ENCODE measurements around the gene LANCL3.

LANCL3 gene

DNA sequence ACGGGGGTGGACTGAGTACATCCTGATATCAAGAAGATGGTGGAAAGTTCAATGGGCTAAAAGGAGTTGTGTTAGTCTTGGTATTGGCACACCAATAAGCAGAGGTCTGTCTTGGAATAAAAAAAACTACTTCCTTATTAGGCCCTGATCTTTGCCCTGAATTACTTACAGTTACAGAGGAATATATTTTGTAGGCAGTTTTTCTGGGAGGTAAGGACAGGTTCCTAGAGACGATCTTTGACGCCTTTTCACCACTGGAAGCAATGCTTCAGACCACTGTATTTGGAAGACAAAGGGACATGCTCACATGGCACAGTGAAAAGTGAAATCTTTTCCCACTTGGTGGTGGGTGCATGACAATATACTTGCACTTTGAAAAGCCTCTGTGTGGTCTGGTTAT lies 113.5 kb downstream of the LANCL3 start:
- no peak for DNase-seq

DNA sequence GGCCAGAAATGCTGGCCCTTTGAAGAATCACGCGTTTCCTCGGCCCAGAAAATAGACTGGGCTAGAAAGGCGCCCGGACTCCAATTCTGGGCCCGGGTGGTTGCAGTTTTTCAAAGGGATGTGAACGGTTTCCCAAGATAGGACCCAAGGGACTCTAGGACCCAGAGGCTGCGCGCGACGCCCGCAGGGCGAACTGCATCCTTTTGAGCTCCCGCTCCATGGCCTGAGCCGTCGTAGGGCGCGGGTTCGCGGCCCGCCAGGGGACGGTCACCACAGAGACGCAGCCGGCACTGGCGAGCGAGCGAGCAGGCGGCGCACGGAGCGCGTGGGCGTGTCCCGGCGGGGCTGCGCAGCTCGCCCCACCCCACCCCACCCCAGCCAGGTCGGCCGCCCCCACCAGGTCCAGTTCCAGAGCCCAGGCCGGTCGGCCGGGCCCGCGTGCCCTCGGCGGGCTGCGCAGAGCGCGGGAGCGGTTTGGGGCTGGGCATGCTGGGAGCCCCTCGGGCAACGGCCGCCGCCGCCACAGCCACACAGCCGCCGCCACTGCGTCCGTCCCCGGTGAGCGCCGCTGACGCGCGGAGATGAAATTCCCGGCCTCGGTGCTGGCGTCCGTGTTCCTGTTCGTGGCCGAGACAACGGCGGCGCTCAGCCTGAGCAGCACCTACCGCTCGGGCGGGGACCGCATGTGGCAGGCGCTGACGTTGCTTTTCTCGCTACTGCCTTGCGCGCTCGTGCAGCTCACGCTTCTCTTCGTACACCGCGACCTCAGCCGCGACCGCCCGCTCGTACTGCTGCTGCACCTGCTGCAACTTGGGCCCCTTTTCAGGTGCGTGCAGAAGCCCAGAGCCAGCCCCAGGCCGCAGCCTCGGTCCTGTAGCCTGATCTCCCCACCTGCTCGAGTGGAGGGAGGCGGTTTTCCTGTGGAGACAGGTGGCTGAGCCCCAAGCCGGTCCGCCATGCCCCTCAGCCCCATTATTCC lies 114.2 kb downstream of the LANCL3 start, which contains the start of gene XK:
Gene XK (plus strand): TSS at position 411 of the 979 bp plus-strand sequence. CDS start 171 bp downstream, at position 582.
- peak; percentile 5 for DNase-seq

DNA sequence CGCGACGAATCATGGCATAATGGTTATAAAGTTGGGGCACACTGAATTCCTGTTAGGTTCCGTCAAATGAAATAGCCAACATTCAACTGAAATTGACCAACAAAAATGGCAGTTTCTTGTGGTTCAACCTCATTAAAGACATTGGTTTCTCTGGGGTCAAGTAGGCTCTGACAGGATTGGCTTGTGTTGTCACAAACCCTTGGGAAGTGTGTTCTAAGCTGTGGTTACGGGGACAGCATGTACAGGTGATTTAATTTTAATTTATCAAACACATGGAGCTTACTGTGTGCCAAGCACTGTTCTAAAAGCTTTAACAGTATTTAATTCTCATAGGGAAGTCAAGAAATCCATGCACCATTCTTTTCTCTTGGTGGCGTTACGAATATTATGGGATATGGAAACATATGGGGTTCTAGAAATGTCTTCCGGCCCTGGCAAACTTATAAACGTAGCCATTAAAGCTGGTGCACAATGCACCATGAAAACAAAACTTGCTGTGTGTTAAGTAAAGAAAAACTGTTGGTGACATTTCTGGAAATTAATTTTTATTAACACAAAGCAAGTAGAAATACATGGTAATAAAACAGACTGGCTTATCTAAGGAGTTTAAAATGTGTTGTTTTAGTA lies 115.0 kb downstream of the LANCL3 start:
- DNase-seq: no peak

DNA sequence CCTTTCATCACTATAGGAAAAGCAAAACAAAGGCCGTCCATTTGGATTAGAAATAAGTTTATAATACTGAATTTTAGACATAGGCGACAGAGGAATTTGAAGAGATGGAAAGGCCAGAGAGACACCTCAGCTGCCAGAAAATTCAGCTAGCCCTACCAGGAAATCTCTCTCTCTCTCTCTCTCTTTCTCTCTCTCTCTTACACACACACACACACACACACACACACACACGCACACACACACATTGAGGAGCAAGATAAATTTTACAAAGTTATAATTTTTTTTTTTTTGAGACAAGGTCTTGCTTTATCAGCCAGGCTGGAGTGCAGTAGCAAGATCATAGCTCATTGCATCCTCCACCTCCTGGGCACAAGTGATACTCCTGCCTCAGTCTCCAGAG lies 115.5 kb downstream of the LANCL3 start:
- no peak for DNase-seq

DNA sequence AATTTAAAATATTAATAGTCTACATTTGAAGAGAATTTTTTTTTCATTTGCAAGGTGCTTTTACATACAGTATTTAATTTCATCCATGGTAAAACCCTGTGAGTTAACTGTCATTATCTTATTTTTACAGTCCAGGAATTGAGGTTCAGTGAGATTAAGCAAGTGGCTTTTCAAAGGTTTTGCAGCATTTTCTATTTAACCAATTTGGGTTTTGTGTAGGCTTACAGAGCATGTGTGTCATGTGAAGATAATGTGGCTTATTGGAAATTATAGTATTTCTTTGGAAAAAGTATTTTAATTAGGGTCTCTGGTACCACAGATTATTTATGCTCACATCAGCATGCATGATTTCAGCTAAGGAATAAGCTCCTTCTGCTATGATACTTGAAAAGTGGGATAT lies 118.7 kb downstream of the LANCL3 start:
- no peak for DNase-seq

DNA sequence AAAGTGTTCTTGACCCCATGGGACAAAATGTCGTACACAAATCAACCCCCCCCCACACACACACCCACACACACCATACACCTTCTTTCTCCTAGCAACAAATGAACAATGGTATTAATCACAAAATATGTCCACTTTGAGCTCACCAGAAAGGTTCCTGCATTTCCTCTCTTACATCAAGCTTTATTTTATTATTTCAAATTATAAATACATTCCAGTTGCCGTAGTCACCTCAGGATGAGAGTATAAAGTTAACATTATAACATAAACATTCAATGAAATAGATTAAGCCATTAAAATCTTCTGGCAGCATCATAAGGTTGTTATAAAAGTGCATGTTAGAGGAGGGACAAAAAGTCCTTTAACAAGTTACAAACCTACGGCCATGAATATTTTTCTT lies 121.5 kb downstream of the LANCL3 start:
- peak; percentile 1 for DNase-seq

DNA sequence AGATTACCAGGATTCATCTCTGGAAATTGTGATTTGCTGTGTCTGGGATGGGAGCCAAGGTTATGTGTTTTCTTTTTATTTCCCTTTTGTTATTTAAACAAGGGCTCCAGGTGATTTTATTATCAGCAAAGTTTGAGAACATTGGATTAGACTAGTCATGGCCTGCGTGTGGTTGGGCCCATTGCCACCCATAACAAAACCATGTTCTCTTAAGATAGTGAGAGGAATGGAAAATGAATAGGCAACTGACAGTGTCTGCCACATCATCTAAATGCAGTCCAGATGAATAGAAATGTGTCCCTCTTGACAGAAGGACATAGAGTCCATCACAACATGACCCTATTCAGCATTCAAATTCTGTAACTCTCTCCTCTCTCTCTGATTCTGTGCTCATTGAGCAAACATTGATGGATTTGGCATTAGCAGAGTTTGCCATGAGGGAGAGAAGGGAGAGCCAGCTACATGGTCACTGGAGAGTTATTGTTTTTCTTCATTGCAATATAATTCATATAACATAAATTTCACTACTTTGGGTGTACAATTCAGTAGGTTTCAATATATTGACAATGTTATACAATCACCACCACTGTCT lies 125.8 kb downstream of the LANCL3 start:
- no peak for DNase-seq

DNA sequence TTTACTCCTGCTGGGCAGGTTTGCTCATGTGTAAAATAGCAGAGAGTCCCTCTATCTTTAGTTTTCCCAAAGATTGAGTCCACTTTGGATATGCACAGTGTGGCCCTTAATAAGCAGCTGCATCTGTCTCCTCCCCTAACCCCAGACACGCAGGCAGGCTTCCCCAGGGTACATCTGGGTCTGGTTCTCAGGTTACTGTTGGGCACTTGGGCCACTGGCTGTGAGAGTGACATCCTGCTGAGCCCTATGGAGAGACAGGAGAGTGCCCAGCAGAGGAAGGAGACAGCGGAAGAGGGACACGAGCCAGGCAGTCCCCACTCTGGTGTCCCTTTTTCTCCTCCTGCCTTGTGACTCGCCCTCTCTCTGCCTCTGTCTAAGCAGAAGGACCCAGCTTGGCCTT lies 130.1 kb downstream of the LANCL3 start:
- no peak for DNase-seq

DNA sequence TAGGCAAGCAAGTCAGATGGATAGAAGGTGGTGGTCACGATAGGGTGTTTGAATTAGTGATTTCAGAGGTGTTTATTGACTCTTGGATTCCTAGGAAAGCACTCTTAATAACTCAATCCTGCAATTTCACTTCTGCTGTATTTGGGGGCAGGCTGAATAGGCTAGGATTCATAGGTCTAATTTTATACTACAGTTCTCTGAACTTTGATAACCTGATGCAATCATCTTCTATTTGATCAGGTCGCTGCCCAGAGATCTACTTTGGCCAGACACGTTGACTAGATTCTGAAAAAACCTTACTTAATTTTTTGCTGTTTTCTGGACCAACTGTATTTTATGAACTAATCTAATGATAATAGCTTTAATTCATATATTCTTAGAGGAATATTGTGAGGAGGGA lies 140.5 kb downstream of the LANCL3 start:
- DNase-seq: no peak

DNA sequence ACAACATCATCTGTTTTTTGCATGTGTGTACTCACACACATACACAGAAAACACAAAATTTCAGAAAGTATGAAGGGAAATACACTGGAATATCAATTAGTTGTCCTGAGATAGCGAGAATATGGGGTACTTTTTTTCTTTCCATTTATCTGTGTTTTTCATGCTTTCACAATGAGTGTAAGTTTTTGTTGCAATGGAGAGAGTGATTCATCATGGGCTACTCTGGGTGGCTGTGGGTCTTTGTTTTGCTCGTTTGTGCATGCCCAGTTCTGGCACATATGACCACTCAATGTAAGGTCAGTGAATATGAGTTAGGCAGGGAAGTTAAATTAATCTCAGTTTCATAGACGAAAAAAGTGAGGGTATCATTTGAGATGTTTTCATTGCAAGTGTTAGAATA lies 141.0 kb downstream of the LANCL3 start:
- DNase-seq: no peak

DNA sequence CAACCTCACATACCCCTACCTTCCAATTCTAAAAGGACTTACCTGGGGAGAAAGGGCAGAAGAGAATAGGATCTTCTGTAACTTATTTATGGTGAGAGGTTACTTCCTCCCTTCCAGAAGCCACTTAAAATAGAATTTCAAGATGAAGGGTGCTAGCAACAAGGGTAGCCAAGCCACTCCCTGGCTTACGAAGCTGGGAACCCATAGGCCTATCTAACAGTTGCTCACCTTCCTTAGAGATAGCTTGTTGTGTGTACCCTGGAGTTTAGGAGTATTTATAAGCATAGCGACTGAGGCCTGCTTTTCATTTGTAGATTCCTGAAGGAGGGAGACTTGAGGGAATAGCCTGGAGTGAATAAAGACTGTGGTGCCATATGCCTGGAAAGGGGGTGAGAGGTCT lies 143.0 kb downstream of the LANCL3 start:
- no peak for DNase-seq

DNA sequence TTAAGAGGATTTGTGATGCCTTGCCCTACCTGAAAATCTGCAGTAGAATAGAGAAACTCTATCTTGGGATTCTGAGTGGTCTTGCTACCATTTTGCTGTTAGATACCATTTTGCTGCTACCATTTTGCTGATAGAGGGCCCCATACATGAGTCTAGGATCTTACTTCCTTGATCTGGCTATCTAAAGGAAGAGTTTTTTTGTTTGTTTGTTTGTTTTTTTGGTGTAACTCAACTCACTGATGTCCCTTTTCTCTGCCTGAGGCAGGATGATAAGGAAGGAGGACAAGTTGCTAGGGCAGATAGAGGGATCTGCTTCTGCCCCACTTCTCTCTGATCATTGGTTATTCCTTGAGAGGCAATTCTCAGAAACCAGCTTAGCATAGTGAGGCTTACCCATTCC lies 145.1 kb downstream of the LANCL3 start:
- DNase-seq: no peak

DNA sequence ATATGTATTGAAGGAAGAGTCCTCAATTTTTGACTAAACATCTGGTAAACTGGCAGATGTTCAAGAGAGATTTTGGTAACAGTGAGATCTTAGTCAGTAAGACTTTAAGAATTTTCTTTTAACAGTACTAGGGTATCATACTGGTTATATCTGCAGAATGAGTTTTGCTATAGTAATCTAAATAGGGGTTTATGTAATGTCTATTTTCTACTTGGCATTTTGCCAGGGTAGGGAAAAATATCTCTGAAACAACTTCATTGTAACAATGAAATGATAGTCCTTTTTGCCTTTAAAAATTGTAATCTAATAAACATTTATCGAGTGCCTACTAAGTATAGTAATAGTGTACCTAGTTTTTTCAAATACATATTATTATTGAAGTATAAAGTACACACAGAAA lies 146.2 kb downstream of the LANCL3 start:
- DNase-seq: no peak

DNA sequence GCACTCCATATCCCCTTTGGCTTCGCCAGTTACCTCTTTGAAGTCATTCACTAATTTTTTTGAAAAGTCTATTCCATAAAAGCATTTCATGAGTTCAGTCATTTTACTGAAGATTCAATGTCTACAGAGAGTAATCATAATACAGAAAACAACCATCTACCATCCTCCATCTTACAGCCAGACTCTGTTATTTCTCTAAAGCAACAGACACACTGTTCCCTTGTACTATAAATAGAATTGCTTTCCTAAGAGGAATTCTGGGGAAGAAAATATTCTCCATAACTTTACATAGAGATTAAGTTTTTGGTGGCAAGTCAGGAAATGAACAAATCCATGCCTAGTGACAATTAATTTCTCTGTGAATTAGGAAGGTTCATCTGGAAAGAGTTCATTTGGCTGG lies 151.1 kb downstream of the LANCL3 start:
- DNase-seq: no peak

DNA sequence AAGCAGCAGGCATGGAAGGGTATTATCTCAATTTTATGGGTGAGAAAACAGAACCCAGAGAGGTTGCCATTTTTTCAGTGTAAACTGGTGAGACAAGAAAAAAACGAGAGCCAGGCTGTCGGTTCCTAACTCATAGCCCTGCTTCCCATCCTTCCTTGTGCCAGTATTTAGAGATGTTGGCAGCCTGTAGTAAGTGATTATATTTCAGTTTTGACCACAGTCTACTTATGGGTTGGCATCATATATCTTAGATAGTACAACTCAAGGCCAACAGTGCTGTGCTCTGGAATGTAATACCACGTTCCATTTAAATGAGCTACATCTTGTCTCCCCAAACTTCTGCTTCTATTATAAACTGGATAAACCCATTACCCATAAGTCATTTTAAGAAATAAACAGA lies 154.9 kb downstream of the LANCL3 start:
- no peak for DNase-seq

Data from fibroblast of skin of abdomen (primary cell).